KOPT-K1 (cell line): ENCODE data around the gene SLC39A1.

Experiments used
- H3K27ac ChIP-seq: fragments of 200-600 bp; sonication (generic); 2 replicates; pipeline ENCODE4 v1.5.1; 2016; ENCODE audit warnings: antibody characterized with exemption, mild to moderate bottlenecking, low read depth, low read length; ENCODE audit not compliant: poor library complexity, severe bottlenecking
- H3K36me3 ChIP-seq: fragments of 200-600 bp; sonication (generic); 2 replicates; pipeline ENCODE4 v1.5.1; 2017; ENCODE audit warnings: antibody characterized with exemption, mild to moderate bottlenecking, low read length, moderate library complexity; ENCODE audit not compliant: insufficient read depth
- H3K9me3 ChIP-seq: fragments of 200-600 bp; sonication (generic); 2 replicates; pipeline ENCODE4 v1.5.1; 2017; ENCODE audit warnings: antibody characterized with exemption, low read length, mild to moderate bottlenecking; ENCODE audit not compliant: insufficient read depth, poor library complexity, severe bottlenecking

Gene SLC39A1

DNA sequence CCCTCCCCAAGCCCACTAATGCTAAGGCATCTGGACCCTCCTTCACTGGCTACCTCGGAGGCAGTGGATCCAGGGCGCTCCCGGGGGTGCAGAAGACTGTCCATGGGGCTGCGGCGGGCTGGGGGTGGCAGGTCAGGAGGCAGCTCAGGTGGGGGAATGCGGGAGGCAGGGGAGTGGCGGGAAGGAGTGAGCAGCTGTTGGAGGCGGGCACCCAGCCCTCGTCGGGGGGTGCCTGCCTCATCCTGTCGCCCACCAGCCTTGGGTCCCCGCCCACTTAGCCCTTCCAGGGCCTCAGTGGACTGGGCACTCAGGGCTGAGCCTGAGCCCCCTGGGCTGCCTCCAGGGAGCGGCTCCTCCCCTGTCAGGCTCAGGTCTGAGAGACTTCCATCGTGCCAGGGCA lies 29.9 kb downstream of the SLC39A1 start:
- H3K36me3 ChIP-seq: peaks cover 88% of the 10 kb centered on the region
- no peaks in the 10 kb centered on the region for H3K9me3 ChIP-seq
- no peak overlapping the region for H3K27ac ChIP-seq

DNA sequence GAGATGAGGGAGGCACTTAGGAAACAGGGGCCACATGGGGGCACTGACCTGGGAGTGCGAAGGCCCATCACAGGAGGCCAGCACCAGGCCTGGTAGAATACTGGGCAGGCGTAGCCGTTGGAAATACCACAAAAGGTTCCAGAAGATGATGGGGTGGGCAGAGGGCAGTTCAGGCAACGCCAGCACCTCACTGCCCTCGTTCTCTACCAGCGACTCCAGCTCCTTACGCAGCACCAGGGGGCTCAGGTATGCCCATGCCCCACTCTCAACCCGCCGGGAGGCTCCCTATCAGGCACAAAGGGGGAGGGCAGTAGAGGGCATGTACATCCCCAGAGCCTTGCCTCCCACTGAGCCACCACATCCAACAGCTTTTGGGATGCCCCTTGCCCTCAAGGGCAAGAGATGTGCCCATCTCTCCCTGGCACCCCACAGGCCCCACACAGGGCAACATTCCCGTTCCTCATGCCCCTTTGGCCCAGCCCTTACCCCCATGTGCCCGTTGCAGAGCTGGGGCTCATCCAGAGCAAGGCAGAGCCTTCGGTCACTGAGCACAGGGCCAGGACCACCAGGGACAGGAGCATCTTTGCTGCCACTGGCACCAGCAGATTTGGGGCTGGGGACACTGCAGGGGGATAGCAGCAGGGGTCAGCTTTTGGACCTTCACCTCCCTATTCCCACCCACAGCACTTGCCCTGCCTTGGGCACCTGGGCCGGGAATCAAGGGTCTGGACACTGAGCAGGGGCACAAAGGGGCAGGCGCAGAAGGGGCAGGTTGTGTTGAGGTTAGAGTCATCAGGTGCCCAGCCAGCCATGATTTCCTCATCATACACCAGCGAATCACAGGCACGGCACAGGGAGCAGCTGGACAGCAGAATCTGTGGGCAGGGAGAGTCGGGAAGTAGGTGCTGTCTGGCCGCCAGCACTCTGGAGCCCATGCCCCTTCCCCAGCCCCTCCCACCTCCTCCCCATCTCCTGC lies 30.9 kb downstream of the SLC39A1 start:
- Histone ChIP-seq H3K36me3 (peaks cover 82% of the 10 kb centered on the region), H3K9me3 (no peaks in the 10 kb centered on the region), H3K27ac (no peak overlapping the region)

DNA sequence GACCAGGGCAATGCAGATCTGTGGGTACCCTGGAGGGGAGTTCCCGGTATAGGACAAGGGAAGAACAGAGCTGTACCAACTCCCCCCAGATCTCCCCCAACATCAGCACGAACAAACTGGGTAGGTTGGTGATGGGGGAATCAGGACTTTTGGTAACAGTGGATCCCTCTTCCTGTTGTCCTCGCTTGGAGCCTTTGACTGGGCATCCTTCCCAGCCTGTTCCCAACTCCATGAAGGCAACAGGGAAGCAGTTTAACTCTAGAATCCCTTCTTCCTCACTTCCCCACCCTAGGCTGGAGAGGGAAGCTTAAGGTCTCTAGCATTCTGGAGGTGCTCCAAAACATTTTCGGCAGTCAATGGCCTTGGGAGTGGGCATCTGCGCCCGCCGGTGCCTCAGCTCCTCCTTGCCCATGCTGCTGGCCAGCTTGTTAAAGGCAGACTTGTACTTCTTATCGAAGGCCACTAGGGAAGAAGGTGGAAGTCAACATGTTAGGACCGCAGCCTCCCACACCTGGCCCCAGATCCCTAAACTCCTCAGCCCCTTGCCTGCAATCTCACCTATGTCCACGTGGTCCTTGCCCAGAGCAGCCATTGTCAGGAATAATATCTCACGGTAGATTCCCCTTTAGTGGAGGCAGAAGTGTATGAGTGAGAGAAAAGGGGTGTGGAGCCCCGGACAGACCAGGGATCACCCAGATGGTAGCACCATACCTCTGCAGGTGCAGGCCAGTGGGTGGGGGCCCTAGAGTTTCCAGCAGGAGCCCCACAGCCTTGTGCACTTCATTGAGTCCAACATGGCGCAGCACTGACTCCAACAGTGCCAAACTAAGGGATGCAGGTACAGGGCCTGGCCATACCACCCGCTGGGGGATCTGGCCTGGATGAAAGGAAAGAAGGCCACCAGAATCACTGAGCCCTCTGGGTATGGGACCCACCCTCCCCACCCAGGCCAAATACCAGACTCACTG lies 33.1 kb downstream of the SLC39A1 start:
- H3K36me3 ChIP-seq: peaks cover 60% of the 10 kb centered on the region
- no peak overlapping the region for H3K27ac ChIP-seq
- no peaks in the 10 kb centered on the region for H3K9me3 ChIP-seq

DNA sequence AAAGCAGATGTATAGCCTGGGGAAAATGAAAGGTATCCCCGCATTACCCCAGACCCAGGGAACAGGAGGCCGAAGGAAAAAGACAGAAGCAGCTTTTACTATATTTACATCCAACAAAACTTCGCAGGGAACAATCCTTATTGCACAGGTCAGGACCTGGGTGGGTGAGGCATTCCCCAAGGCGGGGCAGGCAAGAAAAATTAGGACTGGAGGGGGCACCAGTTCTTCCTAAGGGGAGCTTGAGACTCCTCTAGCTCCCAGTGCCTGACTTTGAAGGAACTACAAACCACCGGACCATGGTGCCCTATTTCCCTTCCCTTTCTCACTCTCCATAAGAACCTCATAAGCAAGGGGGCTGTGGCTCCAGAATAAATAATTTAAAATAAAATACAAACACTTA lies 33.9 kb downstream of the SLC39A1 start:
- Histone ChIP-seq H3K36me3 (peaks cover 52% of the 10 kb centered on the region), H3K27ac (no peak overlapping the region), H3K9me3 (no peaks in the 10 kb centered on the region)

DNA sequence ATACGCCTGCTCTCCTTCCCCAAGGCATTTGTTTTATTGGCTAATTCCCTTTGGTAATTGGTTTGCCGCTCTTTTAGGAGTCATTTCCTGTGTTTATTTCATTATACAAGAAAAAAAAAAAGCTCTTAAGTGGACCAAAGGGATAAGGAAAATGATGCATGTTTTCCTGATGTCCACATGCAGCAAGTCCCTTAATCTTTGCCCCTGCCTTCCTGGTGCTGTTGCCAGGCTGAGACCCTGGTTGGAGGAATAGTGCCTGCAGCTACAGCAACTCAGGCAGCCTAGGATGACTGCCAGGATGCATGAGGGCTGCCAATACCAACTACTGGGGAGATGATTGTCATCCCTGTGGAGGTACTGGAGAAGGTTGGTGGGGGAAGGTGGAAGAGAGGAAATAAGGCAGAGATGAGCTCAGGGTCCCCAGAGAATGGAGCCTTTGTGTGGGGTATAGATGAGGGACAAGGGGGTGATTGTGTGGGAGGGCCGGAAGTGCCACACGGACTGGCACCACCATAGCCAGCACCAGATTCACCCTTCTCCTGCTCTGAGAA lies 34.5 kb downstream of the SLC39A1 start:
- H3K36me3 ChIP-seq: peaks cover 46% of the 10 kb centered on the region
- no peaks in the 10 kb centered on the region for H3K9me3 ChIP-seq
- no peak overlapping the region for H3K27ac ChIP-seq

DNA sequence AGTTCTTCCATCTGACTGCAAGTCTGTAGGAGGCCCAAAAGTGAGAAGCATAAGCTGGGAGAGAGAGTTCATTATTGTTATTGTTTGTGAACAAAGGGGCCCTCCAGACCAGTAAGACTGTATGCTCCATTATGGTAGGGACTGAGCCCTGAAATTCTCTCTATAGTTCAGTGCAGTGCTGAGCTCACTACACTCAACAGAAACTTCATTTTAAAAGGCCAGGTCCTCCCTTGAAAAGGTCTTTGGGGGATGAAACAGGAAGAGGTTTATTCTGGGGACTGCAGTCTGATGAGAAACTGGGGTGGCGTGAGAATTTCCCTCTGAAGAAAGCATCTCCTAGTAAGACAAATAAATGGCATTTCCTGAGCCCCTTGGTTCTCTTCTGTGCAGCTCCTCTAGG lies 35.1 kb downstream of the SLC39A1 start:
- no peaks in the 10 kb centered on the region for H3K9me3 ChIP-seq
- H3K27ac ChIP-seq: no peak overlapping the region
- peaks cover 40% of the 10 kb centered on the region for H3K36me3 ChIP-seq

DNA sequence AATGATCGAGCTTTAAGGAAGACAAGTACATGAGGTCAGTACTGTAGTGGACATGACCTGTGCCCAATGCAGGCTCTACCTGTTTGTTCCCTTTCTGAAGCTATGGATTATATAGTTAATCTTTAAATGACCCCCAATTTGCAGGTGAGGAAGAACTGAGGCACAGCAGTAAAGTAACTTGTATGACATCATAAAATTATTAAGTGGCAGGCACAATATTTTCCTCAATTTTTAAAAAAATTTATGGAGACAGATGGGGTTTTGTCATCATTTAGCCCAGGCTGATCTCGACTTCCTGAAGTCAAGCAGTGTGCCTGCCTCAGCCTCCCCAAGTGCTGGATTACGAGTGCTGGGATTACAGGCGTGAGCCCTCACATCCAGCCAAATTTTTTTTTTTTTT lies 36.9 kb downstream of the SLC39A1 start:
- Histone ChIP-seq H3K27ac (no peak overlapping the region), H3K9me3 (no peaks in the 10 kb centered on the region), H3K36me3 (peaks cover 26% of the 10 kb centered on the region)

DNA sequence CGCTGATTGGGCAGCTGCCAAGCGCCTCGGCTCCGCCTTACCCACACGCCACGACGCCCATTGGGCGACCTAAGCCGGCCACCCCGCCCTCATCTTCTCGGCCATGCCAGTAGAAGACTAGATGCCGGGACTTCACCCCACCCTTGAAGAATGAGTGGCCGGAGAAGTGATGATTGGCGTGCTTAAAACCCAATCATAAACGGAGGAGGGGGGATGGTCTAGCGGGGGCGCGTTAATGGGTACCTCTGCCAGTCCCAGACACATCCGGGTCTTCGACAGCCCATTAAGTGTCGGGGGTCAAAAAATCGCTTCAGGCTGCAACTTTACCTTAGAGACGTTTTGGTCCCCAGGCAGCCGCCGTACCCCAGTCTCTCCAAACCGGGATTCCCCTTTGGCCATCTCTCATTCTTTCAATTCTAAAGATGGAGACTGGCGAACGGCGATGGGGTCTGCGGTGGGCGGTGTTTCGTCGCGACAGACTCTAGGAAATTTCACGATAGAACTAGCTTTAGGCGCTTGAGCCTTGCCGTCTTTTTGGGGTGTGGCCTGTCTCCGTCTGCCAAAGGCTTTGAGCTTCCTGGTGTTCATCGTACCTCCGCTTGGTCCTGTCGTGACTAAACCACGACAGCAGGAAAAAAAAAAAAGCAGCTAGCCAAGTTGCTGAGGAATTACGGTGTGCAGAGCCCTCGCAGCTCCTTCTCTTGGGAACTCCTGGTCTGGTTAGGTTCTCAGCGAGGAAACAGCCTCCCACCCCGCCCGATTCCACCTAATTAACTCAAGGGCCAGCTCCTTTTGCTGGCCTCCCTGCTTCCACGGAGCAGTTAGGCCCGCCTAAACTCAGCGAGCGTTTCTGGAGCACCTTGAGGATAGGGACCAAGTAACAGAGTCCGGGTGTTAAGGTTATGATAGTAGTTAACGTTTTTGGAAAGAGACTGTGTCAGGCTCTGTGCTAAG lies 40.1 kb downstream of the SLC39A1 start, which contains the start of gene GATAD2B:
GATAD2B (minus strand) TSS at position 1 of the 954 bp plus-strand sequence. CDS start 94,625 bp downstream, outside the sequence.
- no peaks in the 10 kb centered on the region for H3K9me3 ChIP-seq
- peaks cover 10% of the 10 kb centered on the region for H3K36me3 ChIP-seq
- peak within 1 kb of the TSS; percentile 82 for H3K27ac ChIP-seq

DNA sequence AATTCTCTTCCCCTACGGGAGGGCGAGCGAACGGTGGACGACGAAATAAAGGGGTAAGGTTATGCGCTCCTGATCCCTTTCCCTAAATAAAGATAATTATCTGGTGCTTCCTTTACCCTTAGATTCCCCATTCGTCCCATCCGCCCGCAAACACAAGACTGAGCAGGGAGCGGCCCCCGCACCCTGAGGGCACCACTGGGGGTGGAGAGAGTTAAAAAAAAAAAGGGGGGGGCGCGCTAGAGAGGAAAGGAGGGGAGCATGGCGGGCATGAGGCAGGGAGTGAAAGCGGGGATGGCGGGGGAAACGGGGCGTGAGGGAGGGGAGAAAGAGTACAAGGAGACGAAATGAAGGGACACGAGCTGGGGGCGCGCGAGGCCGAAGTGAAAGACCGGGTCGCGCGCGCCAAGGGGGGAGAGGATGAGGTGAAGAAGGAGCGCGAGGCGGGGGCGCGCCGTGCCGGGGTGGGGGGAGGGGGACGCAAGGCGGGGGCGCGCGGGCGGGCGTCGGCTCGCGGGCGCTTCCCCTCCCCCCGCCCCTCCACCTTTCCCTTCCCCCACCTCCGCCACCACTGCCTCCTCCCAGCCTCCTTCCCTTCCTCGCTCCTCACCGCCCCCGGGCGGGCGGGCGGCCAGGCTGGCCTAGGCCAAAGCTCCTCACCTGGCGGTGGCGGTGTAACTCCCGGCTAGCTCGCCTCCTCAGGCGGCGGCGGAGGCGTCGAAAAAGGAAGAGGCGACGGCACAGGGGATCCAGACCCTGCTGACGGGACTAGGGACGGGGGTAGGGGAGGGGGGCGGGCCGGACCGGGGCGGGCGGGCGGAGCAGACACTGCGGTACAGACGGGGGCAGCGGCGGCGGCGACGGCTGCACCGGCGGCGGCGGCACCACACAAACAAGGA lies 41.0 kb downstream of the SLC39A1 start:
- Histone ChIP-seq H3K36me3 (peaks cover 16% of the 10 kb centered on the region), H3K27ac (peak overlapping the region; percentile 79), H3K9me3 (no peaks in the 10 kb centered on the region)

DNA sequence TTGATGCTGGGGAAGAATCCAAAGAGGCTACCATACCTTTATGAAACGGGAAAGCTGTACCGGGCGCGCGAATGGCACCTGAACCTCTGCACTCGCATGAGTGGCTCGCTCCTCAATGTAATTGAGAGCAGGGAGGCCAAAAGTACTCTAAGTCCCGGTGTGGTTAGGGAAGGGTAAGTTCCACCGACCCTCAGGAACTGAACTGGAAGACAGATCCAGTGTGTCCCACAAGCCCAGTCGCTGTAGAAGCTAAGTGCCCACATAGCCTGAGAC lies 41.6 kb downstream of the SLC39A1 start:
- Histone ChIP-seq H3K9me3 (no peaks in the 10 kb centered on the region), H3K36me3 (peaks cover 16% of the 10 kb centered on the region), H3K27ac (peak overlapping the region; percentile 79)

DNA sequence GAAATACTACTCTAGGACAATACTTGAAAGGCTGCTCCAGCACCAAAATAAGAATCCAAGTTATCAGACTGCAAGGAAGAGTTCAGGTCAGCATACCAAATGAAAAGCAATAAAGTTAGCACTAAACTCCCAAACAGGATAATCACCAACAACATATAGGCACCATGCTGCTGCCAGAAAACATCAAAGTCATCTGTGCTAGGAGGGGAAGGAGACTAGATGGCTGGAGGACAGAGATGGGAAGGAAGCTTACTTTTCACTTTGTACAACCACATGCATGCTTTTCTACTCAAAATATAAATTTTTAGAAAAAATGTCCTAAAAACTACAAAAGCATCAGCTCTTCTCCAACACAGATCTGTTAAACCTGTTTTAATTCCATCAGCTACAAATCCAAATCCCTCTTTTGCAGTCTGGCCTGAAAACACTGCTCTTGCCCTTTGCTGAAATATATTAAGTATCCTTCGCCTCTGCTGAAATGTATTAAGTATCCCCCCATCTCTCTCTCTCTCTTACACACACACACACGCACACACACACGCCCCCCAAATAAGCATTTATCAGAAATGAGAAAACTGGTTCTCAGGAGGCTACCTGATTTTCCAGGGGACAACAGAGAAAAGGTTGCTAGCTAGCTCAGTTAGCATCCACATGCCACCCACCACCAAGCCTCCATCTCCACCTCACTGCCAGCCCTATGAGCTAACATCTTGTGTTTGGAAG lies 42.1 kb downstream of the SLC39A1 start:
- Histone ChIP-seq H3K36me3 (peaks cover 19% of the 10 kb centered on the region), H3K9me3 (no peaks in the 10 kb centered on the region), H3K27ac (peak overlapping the region; percentile 79)

DNA sequence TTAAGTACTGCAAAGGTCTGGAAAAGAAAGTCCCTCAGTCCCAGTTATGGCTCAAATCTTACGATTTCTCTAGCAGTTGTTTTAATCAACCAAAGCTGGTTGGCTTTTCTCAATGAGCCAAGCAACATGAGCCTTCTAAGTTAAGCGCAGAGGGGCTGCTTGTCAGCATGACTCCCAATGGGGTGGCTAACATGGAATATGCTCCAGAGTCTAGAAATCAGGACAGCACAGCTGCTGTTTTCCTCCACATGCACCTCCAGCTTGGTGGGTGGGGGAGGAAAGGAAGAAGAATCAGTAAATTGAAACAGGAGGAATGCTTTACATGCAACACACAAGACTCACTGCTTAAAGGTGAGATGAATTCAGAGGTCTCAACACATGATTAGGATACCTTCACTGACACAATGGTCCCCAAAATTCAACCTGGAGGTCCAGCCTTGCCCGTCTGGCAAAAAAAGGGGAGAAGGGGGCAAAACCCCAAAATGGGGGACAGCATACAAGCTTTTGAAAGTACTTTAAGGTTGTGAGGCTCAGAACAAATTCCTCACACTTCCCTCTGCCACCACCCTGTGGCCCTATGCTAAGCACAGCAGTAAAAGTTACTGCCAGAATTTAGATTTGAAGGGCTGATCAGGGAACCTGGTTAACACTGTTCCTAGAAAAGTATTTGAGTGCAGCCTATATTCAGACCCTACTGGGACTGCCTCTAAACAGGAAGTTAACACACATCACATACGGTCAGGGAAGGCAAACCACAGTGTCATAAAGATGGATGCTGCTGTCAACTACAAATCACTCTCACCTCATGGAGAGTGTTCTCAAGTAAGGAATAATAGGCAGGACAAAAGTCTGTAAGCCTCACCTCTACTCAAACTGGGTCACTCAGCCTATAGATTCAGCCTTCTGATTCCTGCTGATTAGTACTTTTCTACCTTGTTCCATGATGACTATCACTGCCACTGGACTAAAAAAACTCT lies 43.2 kb downstream of the SLC39A1 start:
- peaks cover 28% of the 10 kb centered on the region for H3K36me3 ChIP-seq
- no peaks in the 10 kb centered on the region for H3K9me3 ChIP-seq
- peak overlapping the region; percentile 40 for H3K27ac ChIP-seq
